Right cardiac atrium (tissue), 5 donors: Measurements from ENCODE around the gene SV2C. TPM values are rescaled to one million over a fixed set of nuclear protein-coding genes. Genes with fewer than 3 reads are reported as not detected.

ENCODE experiments used
- ATAC-seq, 2 donors: fragments of 200-7000 bp; cut with Tn5 transposase; one replicate each; pipeline versions ENCODE4 v1.8.0 to v1.9.1; 2020; ENCODE audit warnings: moderate library complexity in 2 of 2, mild to moderate bottlenecking in 1 of 2
- DNase-seq, 3 donors: peaks; one replicate each; pipeline ENCODE4 v3.0.0-alpha.2; 2020
- H3K27ac ChIP-seq: one replicate; pipeline ENCODE4 v1.5.1; 2013; ENCODE audit warnings: mild to moderate bottlenecking, low read length, control low read depth, moderate library complexity
- H3K27me3 ChIP-seq: one replicate; pipeline ENCODE4 v1.6.1; 2013; ENCODE audit not compliant: control insufficient read depth, insufficient read depth
- H3K4me1 ChIP-seq: one replicate; pipeline ENCODE4 v1.6.1; 2013; ENCODE audit warnings: low read length; ENCODE audit not compliant: control insufficient read depth, insufficient read depth
- H3K4me3 ChIP-seq: one replicate; pipeline ENCODE4 v1.5.1; 2013; ENCODE audit warnings: low read length, control low read depth
- H3K9me3 ChIP-seq: one replicate; pipeline ENCODE4 v1.6.1; 2013; ENCODE audit warnings: low read length; ENCODE audit not compliant: control insufficient read depth
- WGBS: extraction: QIAGEN DNeasy Blood & Tissue Kit; methylation state at CpG from one replicate; pipeline ENCODE4 v1.1.7; 2013; 5-methylcytosine and 5-hydroxymethylcytosine counted together
- intact Hi-C, 4 donors: fragments of 100-400 bp; cut with DNase I; formaldehyde crosslinking; loops; one replicate each; pipeline versions ENCODE4 v1.11.0 to v1.14.0; 2022 to 2023
- polyA plus RNA-seq: library from polyadenylated mRNA; stranded (reverse); fragments of 200-250 nt; gene quantifications from one replicate; pipeline ENCODE4 v1.2.3, GENCODE V29; 2013
- total RNA-seq, 4 donors: library from RNA; stranded (reverse); fragmentation: NEBNext Ultra II Directional; extraction: Animal tissue kit (Norgen Biotek cat#: 25700); gene quantifications; one replicate each; pipeline ENCODE4 v1.2.1, GENCODE V29; 2021
- donor health status: healthy with polysubstance abuse.
- donor health status: DM: no; HTN: yes; CAD: no.
- donor health status: DM: no; HTN: no; CAD: no.
- donor health status: DM: no; HTN: yes; CAD: no; lungs with severe emphysema.
- donor health status: DM: yes; HTN: yes; CAD: no.

SV2C gene
- total and polyA plus RNA-seq, 5 donors, result 0.02 to 0.88 (median 0.11) TPM; not detected in 1

DNA sequence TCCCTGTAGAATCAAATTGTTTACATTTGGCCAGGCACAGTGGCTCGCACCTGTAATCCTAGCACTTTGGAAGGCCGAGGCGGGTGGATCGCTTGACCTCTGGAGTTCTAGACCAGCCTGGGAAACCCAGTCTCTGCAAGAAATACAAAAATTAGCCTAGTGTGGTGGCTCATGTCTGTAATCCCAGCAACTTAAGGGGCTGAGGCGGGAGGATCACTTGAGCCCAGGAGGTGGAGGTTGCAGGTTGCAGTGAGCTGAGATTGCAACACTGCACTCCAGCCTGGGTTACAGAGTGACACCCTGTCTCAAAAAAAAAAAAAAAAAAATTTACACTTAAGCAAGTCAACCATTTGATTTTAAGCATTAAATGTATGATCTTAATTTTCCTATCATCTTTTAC, 302.4 kb downstream of the SV2C start:
- H3K27me3 ChIP-seq, result no peaks in the 10 kb centered on the region
- DNase-seq (no peak), ATAC-seq (no peak)
- H3K9me3 ChIP-seq, result no peaks in the 10 kb centered on the region
- intact Hi-C loops, result no loop called here
- 96% methylated on average over 5 of the region's 5 CpGs for WGBS
- no peaks in the 10 kb centered on the region for H3K4me1 ChIP-seq
- H3K4me3 ChIP-seq, result no peak overlapping the region
- no peak overlapping the region for H3K27ac ChIP-seq

DNA sequence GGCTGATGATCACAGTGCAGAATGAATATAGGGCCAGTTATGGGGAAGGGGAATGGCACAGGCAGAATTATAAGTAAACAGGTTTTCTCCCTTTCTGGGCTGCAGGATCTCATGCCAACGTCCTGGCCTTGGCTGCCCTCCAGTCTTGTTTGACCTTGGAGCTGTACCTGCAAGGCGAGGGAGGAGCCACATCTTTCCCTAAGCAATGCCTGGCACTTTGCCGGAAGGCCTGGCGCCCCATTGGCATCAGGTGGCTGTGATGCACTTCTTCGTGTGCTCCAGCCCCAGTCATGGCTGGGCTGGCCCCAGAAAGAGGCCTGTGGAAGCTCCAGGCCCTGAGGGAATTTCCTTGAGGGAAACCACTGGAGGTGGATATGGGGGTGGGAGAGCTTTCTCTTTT, 303.2 kb downstream of the SV2C start:
- intact Hi-C loops, result no loop called here
- Histone ChIP-seq H3K4me1 (no peaks in the 10 kb centered on the region), H3K27me3 (no peaks in the 10 kb centered on the region), H3K4me3 (no peak overlapping the region), H3K27ac (no peak overlapping the region), H3K9me3 (no peaks in the 10 kb centered on the region)
- 78% methylated on average over 5 of the region's 5 CpGs for WGBS
- DNase-seq (no peak), ATAC-seq (no peak)

DNA sequence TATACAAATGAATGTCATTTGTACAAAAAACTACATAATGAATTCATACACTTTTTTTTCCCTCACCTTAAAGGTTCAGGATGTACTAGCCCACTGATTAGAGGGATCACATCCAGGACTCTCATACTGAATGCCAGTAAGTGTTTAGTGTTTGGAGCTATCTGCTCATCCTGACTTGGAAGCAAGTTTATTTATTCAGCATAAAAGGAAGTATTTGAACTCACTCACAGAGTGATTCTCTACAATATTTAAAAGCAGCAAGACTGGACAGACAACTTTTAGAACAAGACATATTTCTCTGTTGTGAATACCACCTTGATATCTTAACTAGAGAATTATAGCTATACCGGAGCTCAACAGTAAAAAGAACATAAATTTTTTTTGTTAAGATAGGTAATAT, 305.1 kb downstream of the SV2C start:
- no peak overlapping the region for H3K4me3 ChIP-seq
- no peak for ATAC-seq
- WGBS, result 89% methylated on average over 1 of the region's 1 CpG
- DNase-seq, result no peak
- no peaks in the 10 kb centered on the region for H3K27me3 ChIP-seq
- H3K4me1 ChIP-seq, result no peaks in the 10 kb centered on the region
- no peaks in the 10 kb centered on the region for H3K9me3 ChIP-seq
- intact Hi-C loops, result no loop called here
- no peak overlapping the region for H3K27ac ChIP-seq

DNA sequence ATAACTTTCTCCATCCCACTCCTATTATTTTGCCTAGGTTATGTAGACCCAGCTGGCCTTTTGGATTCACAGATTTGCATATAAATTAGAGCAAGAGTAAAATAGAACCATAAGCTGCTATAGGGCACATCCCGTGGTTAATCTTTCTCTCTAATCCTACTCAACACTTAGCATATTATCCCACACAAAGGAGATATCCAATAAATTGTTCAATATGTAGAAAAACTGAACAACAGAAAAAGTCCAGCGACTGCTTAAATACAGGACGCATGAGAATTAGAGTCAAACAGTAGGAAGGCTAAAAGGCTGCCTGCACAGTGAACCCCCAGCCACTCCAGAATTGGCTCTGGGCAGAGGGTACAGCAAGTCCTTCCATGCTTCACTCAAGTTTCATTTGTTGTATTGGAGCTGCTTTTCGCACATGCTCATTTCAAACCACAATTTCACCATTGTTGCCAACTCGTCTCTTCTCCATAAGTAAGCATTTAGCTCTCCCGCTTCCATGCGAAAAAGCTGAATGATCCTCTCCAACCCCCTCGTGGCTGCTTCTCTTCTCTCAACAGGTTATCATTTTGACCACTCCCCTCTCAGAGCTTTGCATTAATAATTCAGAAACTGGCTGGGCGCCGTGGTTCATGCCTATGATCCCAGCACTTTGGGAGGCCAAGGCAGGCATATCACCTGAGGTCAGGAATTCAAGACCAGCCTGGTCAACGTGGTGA, 305.8 kb downstream of the SV2C start:
- 81% methylated on average over 11 of the region's 11 CpGs for WGBS
- Histone ChIP-seq H3K4me1 (no peaks in the 10 kb centered on the region), H3K9me3 (no peaks in the 10 kb centered on the region), H3K27ac (no peak overlapping the region), H3K4me3 (no peak overlapping the region), H3K27me3 (no peaks in the 10 kb centered on the region)
- no peak for DNase-seq
- intact Hi-C loops, result no loop called here
- no peak for ATAC-seq

DNA sequence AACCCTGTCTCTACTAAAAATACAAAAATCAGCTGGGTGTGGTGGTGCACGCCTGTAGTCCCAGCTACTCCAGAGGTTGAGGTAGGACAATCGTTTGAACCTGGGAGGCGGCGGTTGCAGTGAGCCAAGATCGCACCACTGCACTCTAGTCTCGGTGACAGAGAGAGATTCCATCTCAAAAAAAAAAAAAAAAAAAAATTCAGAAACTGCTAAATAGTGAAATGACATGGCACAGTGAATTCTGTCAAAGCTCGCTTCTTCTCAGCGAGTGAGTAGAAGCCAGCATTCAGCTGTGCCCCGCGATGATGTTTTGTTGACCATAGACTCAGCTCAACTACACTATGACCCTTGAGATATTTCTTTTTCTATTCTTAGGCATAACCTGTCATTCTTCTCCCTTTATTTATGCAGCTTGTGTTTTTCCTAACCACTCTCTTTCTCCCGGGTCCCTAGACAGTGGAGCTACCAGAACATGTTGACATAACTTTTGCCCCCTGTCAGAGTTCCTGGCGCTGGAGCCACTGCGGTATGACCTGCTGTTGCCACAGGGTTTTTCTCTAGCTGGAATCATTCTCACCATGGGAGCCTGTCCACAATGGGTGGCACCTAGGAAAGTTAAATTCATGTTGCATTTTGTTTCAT, 306.5 kb downstream of the SV2C start:
- no peak for ATAC-seq
- 81% methylated on average over 13 of the region's 13 CpGs for WGBS
- H3K4me1 ChIP-seq, result no peaks in the 10 kb centered on the region
- intact Hi-C loops, result no loop called here
- no peaks in the 10 kb centered on the region for H3K27me3 ChIP-seq
- no peak overlapping the region for H3K27ac ChIP-seq
- no peak overlapping the region for H3K4me3 ChIP-seq
- H3K9me3 ChIP-seq, result no peaks in the 10 kb centered on the region
- no peak for DNase-seq

DNA sequence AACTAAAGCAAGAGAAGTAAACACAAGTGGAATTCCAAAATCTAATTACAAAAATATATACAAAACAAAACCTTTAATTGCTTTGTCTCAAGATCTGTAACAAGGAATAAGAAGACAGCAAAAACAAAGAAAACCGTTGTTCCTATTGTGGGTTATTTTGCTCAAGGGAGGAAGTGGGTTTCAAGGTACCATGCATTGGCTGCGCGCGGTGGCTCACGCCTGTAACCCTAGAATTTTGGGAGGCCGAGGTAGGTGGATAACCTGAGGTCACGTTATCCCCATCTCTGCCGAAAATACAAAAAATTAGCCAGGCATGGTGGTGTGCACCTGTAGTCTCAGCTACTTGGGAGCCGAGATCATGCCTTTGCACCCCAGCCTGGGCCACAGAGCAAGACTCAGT, 307.8 kb downstream of the SV2C start:
- intact Hi-C loops, result no loop called here
- ATAC-seq (no peak), DNase-seq (no peak)
- Histone ChIP-seq H3K27me3 (no peaks in the 10 kb centered on the region), H3K27ac (no peak overlapping the region), H3K4me1 (no peaks in the 10 kb centered on the region), H3K9me3 (no peaks in the 10 kb centered on the region), H3K4me3 (no peak overlapping the region)
- WGBS, result 84% methylated on average over 9 of the region's 9 CpGs

DNA sequence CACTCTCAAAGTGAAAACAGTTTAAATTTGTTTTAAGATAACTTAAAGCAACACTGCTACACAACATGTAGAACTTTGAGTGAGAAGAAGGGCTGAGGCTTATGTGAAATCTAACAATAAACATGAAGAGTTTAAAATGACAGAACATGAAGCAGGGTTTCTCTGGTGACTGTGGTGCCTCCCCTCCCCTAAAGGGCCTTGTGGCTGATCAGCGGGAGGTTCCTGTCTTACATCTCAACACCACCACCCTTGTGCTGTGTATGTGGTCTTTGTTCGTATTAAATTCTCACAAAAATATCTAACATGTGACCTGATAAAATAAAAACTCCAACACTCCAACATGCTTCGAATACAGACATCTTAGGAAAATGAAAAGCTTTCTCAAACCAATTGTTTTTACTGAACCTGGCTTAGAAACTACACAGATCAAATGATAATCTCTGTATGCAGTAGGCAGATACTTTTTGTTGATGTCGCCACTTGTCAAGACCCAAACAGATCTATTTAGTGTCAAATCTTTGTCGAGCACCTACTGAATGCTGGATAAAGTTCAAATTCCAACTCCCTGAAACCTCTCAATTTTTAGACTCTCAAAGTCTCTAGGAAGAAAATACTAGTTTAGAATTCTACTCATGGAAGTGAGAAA, 310.0 kb downstream of the SV2C start:
- Histone ChIP-seq H3K27me3 (peaks cover 2% of the 10 kb centered on the region), H3K9me3 (no peaks in the 10 kb centered on the region), H3K4me1 (no peaks in the 10 kb centered on the region), H3K4me3 (no peak overlapping the region), H3K27ac (no peak overlapping the region)
- ATAC-seq (no peak), DNase-seq (no peak)
- intact Hi-C loops, result no loop called here
- WGBS, result 72% methylated on average over 5 of the region's 5 CpGs

DNA sequence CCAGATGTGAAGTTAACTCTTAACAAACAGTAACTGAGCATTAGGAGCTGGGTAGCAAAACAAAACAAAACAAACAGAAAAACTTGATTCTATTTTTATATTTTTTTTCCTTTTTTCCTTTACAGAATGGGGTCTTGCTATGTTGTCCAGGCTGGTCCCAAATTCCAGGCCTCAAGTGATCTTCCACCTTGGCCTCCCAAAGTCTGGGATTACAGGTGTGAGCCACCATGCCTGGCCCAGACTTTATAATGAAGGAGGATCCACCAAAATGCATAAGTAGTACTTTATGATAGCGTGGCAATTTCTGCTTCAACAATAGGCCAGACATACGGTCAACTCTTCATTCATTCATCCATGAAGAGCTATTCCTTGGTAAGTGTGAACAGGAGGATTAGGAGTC, 314.0 kb downstream of the SV2C start:
- Histone ChIP-seq H3K9me3 (no peaks in the 10 kb centered on the region), H3K4me1 (no peaks in the 10 kb centered on the region), H3K4me3 (no peak overlapping the region), H3K27me3 (peaks cover 4% of the 10 kb centered on the region), H3K27ac (no peak overlapping the region)
- DNase-seq (no peak), ATAC-seq (no peak)
- intact Hi-C loops, result no loop called here
- WGBS, result 96% methylated on average over 2 of the region's 2 CpGs

DNA sequence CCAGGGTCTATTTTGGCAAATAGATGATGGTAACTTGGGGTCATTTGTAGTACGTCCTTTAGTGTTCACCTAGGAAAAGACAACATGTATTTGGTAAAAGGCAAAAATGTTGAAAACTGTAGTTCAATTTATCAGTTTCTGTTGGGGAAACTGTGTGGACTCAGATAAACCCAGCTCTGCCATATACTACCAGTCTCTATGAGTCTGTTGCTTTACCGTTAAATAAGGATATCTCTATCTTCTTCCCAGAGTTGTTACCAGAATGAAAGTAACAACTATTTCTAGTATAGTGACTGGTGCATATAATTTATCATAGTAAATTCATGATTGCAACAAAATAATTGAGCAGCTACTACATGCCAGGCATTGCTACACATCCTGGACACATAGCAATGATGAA, 316.1 kb downstream of the SV2C start:
- Histone ChIP-seq H3K9me3 (no peaks in the 10 kb centered on the region), H3K27me3 (peaks cover 4% of the 10 kb centered on the region), H3K27ac (no peak overlapping the region), H3K4me3 (no peak overlapping the region), H3K4me1 (no peaks in the 10 kb centered on the region)
- WGBS, result 89% methylated on average over 2 of the region's 2 CpGs
- ATAC-seq (no peak), DNase-seq (no peak)
- intact Hi-C loops, result no loop called here

DNA sequence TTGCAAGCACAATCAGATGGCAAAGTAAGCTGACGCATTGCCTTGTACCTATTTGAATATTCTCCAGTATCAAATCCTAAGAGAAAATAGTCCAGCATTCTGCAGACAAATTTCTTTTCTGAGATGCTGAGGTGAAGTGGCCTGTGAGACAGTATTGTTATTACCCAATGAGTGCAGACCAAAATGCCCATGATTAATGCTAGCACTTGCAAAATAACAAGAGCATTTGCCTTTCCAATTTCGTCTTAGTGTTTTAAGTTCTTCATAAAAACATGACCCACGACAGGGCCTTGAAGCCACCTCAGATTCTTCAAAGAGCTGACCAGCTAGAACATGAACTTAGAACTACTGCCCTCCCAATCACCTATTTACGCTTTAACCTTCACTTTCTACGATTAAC, 317.3 kb downstream of the SV2C start:
- intact Hi-C loops, result no loop called here
- Histone ChIP-seq H3K27ac (no peak overlapping the region), H3K9me3 (no peaks in the 10 kb centered on the region), H3K4me3 (no peak overlapping the region), H3K27me3 (peaks cover 4% of the 10 kb centered on the region), H3K4me1 (no peaks in the 10 kb centered on the region)
- whole genome bisulfite sequencing, result 69% methylated on average over 5 of the region's 5 CpGs
- ATAC-seq, result no peak
- no peak for DNase-seq

DNA sequence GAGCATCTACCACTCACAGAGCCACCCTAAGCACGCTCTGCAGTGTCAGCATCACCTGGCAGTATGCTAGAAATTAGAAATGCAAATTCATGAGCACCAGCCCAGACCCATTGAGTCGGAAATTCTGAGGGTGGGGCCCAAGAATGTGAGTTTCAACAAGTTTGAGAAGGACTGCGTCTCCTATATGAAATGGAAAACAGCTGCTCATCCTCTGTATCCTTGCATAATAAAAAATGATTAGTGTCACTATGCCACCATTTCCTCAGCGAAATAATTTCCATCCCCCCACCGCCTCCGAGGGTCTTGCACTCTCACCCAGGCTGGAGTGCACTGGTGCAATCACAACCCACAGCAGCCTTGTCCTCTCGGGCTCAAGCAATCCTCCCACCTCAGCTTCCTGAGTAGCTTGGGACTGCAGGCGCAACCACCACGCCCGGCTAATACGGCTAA, 318.6 kb downstream of the SV2C start:
- Histone ChIP-seq H3K4me1 (no peaks in the 10 kb centered on the region), H3K27ac (peak overlapping the region; percentile 7), H3K9me3 (no peaks in the 10 kb centered on the region), H3K4me3 (peak overlapping the region; percentile 63), H3K27me3 (peaks cover 4% of the 10 kb centered on the region)
- ATAC-seq (no peak), DNase-seq (no peak)
- 32% methylated on average over 11 of the region's 11 CpGs for WGBS
- intact Hi-C loops, result no loop called here
